ENCODE results near the gene WIPF3. TPM values are rescaled to one million over a fixed set of nuclear protein-coding genes. Genes with fewer than 3 reads are reported as not detected.

Gene WIPF3
- total RNA-seq, 4 donors from 2014 or later = 3.7 to 6.8 (median 5.5) TPM

- Histone ChIP-seq H3K4me3 (no peak overlapping the region), H3K27me3 (no peaks in the 10 kb centered on the region), H3K9me3 (no peaks in the 10 kb centered on the region), H3K4me1 (no peaks in the 10 kb centered on the region), H3K27ac (no peak overlapping the region), H3K36me3 (no peaks in the 10 kb centered on the region)
- ATAC-seq = no peak
- TF ChIP-seq POLR2A (IDR thresholded peaks at IDR 0.05) (no peak), POLR2AphosphoS5 (IDR thresholded peaks at IDR 0.05) (no peak), EP300 (IDR thresholded peaks at IDR 0.05) (no peak)
- TF ChIP-seq, protein P1, sequence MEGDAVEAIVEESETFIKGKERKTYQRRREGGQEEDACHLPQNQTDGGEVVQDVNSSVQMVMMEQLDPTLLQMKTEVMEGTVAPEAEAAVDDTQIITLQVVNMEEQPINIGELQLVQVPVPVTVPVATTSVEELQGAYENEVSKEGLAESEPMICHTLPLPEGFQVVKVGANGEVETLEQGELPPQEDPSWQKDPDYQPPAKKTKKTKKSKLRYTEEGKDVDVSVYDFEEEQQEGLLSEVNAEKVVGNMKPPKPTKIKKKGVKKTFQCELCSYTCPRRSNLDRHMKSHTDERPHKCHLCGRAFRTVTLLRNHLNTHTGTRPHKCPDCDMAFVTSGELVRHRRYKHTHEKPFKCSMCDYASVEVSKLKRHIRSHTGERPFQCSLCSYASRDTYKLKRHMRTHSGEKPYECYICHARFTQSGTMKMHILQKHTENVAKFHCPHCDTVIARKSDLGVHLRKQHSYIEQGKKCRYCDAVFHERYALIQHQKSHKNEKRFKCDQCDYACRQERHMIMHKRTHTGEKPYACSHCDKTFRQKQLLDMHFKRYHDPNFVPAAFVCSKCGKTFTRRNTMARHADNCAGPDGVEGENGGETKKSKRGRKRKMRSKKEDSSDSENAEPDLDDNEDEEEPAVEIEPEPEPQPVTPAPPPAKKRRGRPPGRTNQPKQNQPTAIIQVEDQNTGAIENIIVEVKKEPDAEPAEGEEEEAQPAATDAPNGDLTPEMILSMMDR (IDR thresholded peaks at IDR 0.05) = no peak
- 36 to 61% methylated on average over 2 of the region's 2 CpGs for WGBS, 2 donors (ENCODE audit: low coverage in 1 of 2)
Observed at GRCh38 chr7:29793507-29793906, 12.8 kb upstream of the WIPF3 start.

GRCh38 chr7:29794959-29795629 is 11.2 kb upstream of the WIPF3 start:
- WGBS, 2 donors (ENCODE audit: low coverage in 1 of 2) = 71 to 79% methylated on average over 5 to 6 of the region's 6 CpGs
- H3K27ac ChIP-seq = no peak overlapping the region
- no peaks in the 10 kb centered on the region for H3K4me1 ChIP-seq
- TF ChIP-seq POLR2A (IDR thresholded peaks at IDR 0.05) = no peak
- TF ChIP-seq EP300 (IDR thresholded peaks at IDR 0.05) = no peak
- TF ChIP-seq, protein P1 (IDR thresholded peaks at IDR 0.05) = no peak
- no peak for TF ChIP-seq POLR2AphosphoS5 (IDR thresholded peaks at IDR 0.05)
- H3K9me3 ChIP-seq = no peaks in the 10 kb centered on the region
- no peaks in the 10 kb centered on the region for H3K36me3 ChIP-seq
- ATAC-seq = no peak
- no peaks in the 10 kb centered on the region for H3K27me3 ChIP-seq
- H3K4me3 ChIP-seq = no peak overlapping the region

DNA sequence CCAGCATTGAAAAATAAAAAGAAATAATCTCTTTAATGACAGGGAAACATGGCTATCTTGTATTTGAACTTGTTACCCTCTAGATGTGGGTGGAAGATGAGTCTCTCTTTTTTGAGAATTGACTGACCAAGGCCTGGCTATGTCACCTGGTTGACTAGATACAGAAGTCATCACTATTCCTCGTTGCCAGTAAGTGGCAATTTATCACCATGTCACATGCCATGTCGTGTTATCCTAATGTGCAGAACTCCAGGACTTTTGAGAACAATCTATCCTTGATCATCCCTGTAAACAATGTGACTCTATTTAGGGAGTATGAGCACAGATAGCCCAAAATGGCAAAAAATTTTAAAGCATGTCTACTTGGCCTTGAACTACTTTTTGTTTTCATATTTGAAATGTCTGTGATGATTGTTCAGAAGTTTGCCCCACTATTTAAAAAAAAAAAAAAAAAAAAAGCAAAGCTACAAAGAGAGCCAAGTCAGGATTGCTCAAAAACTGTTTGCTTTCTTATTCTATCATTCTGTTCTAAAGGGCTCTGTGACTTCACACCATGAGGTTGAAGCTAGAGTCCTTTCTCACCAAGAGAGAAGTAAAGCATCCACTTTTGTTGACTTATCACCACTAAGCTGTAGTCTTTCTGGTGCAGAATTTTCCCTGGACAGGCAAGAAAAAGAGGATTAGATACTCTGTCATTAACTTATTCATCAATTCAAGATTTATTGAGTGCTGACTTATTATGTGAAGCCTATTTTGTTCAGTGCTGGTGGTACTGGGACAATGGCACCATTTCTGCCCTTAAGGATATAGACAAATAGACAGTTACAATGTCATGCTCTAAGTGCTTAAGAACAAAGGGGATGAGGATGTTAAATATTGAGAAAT is 10.4 kb upstream of the WIPF3 start:
- 12 to 27% methylated on average over 2 of the region's 2 CpGs for WGBS, 2 donors (ENCODE audit: low coverage in 1 of 2)
- H3K4me1 ChIP-seq = no peaks in the 10 kb centered on the region
- no peak for ATAC-seq
- no peak for TF ChIP-seq POLR2A (IDR thresholded peaks at IDR 0.05)
- TF ChIP-seq, protein P1 (IDR thresholded peaks at IDR 0.05) = no peak
- TF ChIP-seq POLR2AphosphoS5 (IDR thresholded peaks at IDR 0.05) = no peak
- TF ChIP-seq EP300 (IDR thresholded peaks at IDR 0.05) = no peak
- H3K27me3 ChIP-seq = peaks cover under 1% of the 10 kb centered on the region
- no peak overlapping the region for H3K4me3 ChIP-seq
- H3K36me3 ChIP-seq = no peaks in the 10 kb centered on the region
- H3K27ac ChIP-seq = no peak overlapping the region
- no peaks in the 10 kb centered on the region for H3K9me3 ChIP-seq

GRCh38 chr7:29797112-29797944 is 9.0 kb upstream of the WIPF3 start:
- H3K36me3 ChIP-seq = no peaks in the 10 kb centered on the region
- H3K27ac ChIP-seq = no peak overlapping the region
- no peaks in the 10 kb centered on the region for H3K4me1 ChIP-seq
- no peak overlapping the region for H3K4me3 ChIP-seq
- TF ChIP-seq POLR2A (IDR thresholded peaks at IDR 0.05) (no peak), POLR2AphosphoS5 (IDR thresholded peaks at IDR 0.05) (no peak), EP300 (IDR thresholded peaks at IDR 0.05) (no peak)
- TF ChIP-seq, protein P1 (IDR thresholded peaks at IDR 0.05) = no peak
- H3K9me3 ChIP-seq = no peaks in the 10 kb centered on the region
- ATAC-seq = no peak
- H3K27me3 ChIP-seq = peaks cover 6% of the 10 kb centered on the region
- 83 to 93% methylated on average over 2 to 7 of the region's 7 CpGs for WGBS, 2 donors (ENCODE audit: low coverage in 1 of 2)

Measured in gastroesophageal sphincter (tissue), 4 donors.